MM.1S (cell line): ENCODE results near the gene SH2D4B.

Source experiments
- DNase-seq: peaks from one replicate; pipeline ENCODE4 v3.0.0-alpha.2; 2015
- H2AFZ ChIP-seq: fragments of 300-600 bp; sonication (generic); 2 replicates; pipeline ENCODE4 v1.6.0; 2016; ENCODE audit warnings: antibody characterized with exemption, low read length
- H3F3A ChIP-seq: fragments of 300-600 bp; sonication (generic); 2 replicates; pipeline ENCODE4 v1.6.1; 2016; ENCODE audit warnings: mild to moderate bottlenecking, antibody characterized with exemption, low read length, moderate library complexity, mixed read lengths; ENCODE audit not compliant: insufficient read depth
- H3K27ac ChIP-seq: fragments of 300-600 bp; sonication (generic); 2 replicates; pipeline ENCODE4 v1.5.1; 2016; ENCODE audit warnings: mild to moderate bottlenecking, low read length
- H3K27me3 ChIP-seq: fragments of 300-600 bp; sonication (generic); replicated peaks from 2 replicates; pipeline ENCODE4 v1.6.0; 2016; ENCODE audit warnings: low read length; ENCODE audit not compliant: insufficient read depth
- H3K36me3 ChIP-seq: fragments of 300-600 bp; sonication (generic); replicated peaks from 2 replicates; pipeline ENCODE4 v1.6.1; 2016; ENCODE audit warnings: mild to moderate bottlenecking, low read length, mixed read lengths; ENCODE audit not compliant: insufficient read depth
- H3K4me1 ChIP-seq: fragments of 300-600 bp; sonication (generic); 2 replicates; pipeline ENCODE4 v1.6.1; 2016; ENCODE audit warnings: low read length, mixed read lengths
- H3K4me2 ChIP-seq: fragments of 300-600 bp; sonication (generic); 2 replicates; pipeline ENCODE4 v1.6.0; 2016; ENCODE audit warnings: low read depth, low read length
- H3K4me3 ChIP-seq: fragments of 300-600 bp; sonication (generic); 2 replicates; pipeline ENCODE4 v1.5.1; 2016; ENCODE audit warnings: low read length, mixed read lengths
- H3K79me2 ChIP-seq: fragments of 300-600 bp; sonication (generic); 2 replicates; pipeline ENCODE4 v1.6.1; 2016; ENCODE audit warnings: mixed run types, low read length, mixed read lengths
- H3K9ac ChIP-seq: fragments of 300-600 bp; sonication (generic); 2 replicates; pipeline ENCODE4 v1.6.1; 2016; ENCODE audit warnings: low read length, mixed read lengths
- H3K9me2 ChIP-seq: fragments of 300-600 bp; sonication (generic); replicated peaks from 2 replicates; pipeline ENCODE4 v1.6.1; 2016; ENCODE audit warnings: mild to moderate bottlenecking, low read length, mixed read lengths; ENCODE audit not compliant: insufficient read depth
- H3K9me3 ChIP-seq: fragments of 300-600 bp; sonication (generic); replicated peaks from 2 replicates; pipeline ENCODE4 v1.6.1; 2016; ENCODE audit warnings: mild to moderate bottlenecking, low read length, mixed read lengths; ENCODE audit not compliant: insufficient read depth
- H4K20me1 ChIP-seq: fragments of 300-600 bp; sonication (generic); 2 replicates; pipeline ENCODE4 v1.6.1; 2016; ENCODE audit warnings: mild to moderate bottlenecking, low read length, moderate library complexity, mixed read lengths; ENCODE audit not compliant: insufficient read depth
- CTCF ChIP-seq: fragments of 300-600 bp; sonication (generic); IDR thresholded peaks from 2 replicates; pipeline ENCODE4 v1.5.1; 2016; ENCODE audit warnings: antibody characterized with exemption, low read length, mixed read lengths
- EZH2 ChIP-seq: fragments of 300-600 bp; sonication (generic); optimal IDR thresholded peaks from 2 replicates; pipeline ENCODE3; 2017; ENCODE audit warnings: low read depth, mild to moderate bottlenecking, antibody characterized with exemption, low read length, mixed read lengths
- EZH2phosphoT487 ChIP-seq: fragments of 300-600 bp; sonication (generic); IDR thresholded peaks from 2 replicates; pipeline ENCODE4 v1.6.1; 2018; ENCODE audit warnings: antibody characterized with exemption, low read length

SH2D4B gene

GRCh38 chr10:80520661-80521470 is 16.8 kb upstream of the SH2D4B start:
- no peak overlapping the region for H3K9ac ChIP-seq
- H3K79me2 ChIP-seq, result no peaks in the 10 kb centered on the region
- no peak overlapping the region for H3K27ac ChIP-seq
- no peaks in the 10 kb centered on the region for H3K36me3 ChIP-seq
- no peak for TF ChIP-seq EZH2
- no peak for TF ChIP-seq EZH2phosphoT487
- TF ChIP-seq CTCF, result no peak
- no peaks in the 10 kb centered on the region for H3K4me1 ChIP-seq
- no peak overlapping the region for H2AFZ ChIP-seq
- H3K4me2 ChIP-seq, result no peak overlapping the region
- H3K27me3 ChIP-seq, result no peaks in the 10 kb centered on the region
- DNase-seq, result no peak
- no peaks in the 10 kb centered on the region for H4K20me1 ChIP-seq
- H3K9me2 ChIP-seq, result no peaks in the 10 kb centered on the region
- no peaks in the 10 kb centered on the region for H3K9me3 ChIP-seq
- H3F3A ChIP-seq, result no peaks in the 10 kb centered on the region
- H3K4me3 ChIP-seq, result no peak overlapping the region

- DNase-seq, result no peak
- Histone ChIP-seq H3K9me3 (no peaks in the 10 kb centered on the region), H3K36me3 (no peaks in the 10 kb centered on the region), H3K27ac (no peak overlapping the region), H2AFZ (no peak overlapping the region), H3K4me3 (no peak overlapping the region), H3F3A (no peaks in the 10 kb centered on the region), H3K27me3 (no peaks in the 10 kb centered on the region), H3K4me1 (no peaks in the 10 kb centered on the region), H3K79me2 (no peaks in the 10 kb centered on the region), H3K9ac (no peak overlapping the region), H4K20me1 (no peaks in the 10 kb centered on the region), H3K4me2 (no peak overlapping the region), H3K9me2 (no peaks in the 10 kb centered on the region)
- TF ChIP-seq CTCF, result no peak
- TF ChIP-seq EZH2phosphoT487, result no peak
- no peak for TF ChIP-seq EZH2
Observed at GRCh38 chr10:80522756-80523363, 14.8 kb upstream of the SH2D4B start.

- H3K9me3 ChIP-seq, result no peaks in the 10 kb centered on the region
- H3K9ac ChIP-seq, result no peak overlapping the region
- no peaks in the 10 kb centered on the region for H3F3A ChIP-seq
- H2AFZ ChIP-seq, result no peak overlapping the region
- H3K36me3 ChIP-seq, result no peaks in the 10 kb centered on the region
- no peaks in the 10 kb centered on the region for H3K79me2 ChIP-seq
- DNase-seq, result no peak
- no peak overlapping the region for H3K4me3 ChIP-seq
- H3K4me1 ChIP-seq, result no peaks in the 10 kb centered on the region
- no peaks in the 10 kb centered on the region for H4K20me1 ChIP-seq
- H3K27me3 ChIP-seq, result no peaks in the 10 kb centered on the region
- no peak for TF ChIP-seq CTCF
- no peak for TF ChIP-seq EZH2
- no peak for TF ChIP-seq EZH2phosphoT487
- no peak overlapping the region for H3K27ac ChIP-seq
- H3K9me2 ChIP-seq, result no peaks in the 10 kb centered on the region
- H3K4me2 ChIP-seq, result no peak overlapping the region
Observed at GRCh38 chr10:80523773-80524172, 13.9 kb upstream of the SH2D4B start.
